ENCODE data around the gene GCNT2. TPM values are rescaled to one million over a fixed set of nuclear protein-coding genes. Genes with fewer than 3 reads are reported as not detected.

The GCNT2 gene
- total and polyA plus RNA-seq, 2 of the 8 experiments (the other 6 are each of a cell fraction or from before 2014, with no cell fraction given) = 19.3 to 52.5 TPM

DNA sequence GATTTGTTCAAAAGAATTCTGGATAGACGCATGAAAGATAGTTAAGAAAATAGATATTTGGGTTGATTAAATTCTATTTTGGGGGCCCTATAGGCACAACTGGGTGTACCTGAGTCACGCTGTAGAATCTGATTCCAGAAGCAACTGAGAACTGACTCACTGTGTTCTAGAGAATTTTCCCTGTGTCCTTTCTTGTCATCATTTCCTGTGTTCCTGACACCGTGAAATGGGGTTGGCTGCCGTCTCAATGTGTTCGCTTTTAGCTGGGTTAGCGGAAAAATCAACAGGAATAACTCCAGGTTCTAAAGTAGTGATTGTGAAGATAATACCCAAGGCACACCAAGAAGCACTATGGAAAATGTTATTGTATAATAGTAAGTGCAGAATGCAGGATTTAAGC, 5.0 kb downstream of the GCNT2 start:
- TF ChIP-seq KDM1A (IDR thresholded peaks at IDR 0.05; ENCODE audit: borderline replicate concordance, low read length) (no peak), SIRT6 (IDR thresholded peaks at IDR 0.05; ENCODE audit: low read length) (no peak), RFX5 (IDR thresholded peaks at IDR 0.05; ENCODE audit: borderline replicate concordance, low read depth, low read length) (no peak), EGR1 (IDR thresholded peaks at IDR 0.05; ENCODE audit: borderline replicate concordance, low read depth, low read length) (no peak)
- no peaks in the 10 kb centered on the region for H3K27me3 ChIP-seq (replicated peaks in 1 of 4; ENCODE audit: control insufficient read depth in 3 of 4, extremely low read depth in 1 of 4, insufficient read depth in 3 of 4, low read length in 3 of 4)
- H2BK120ac ChIP-seq (replicated peaks; ENCODE audit: low read depth, low read length) = no peak overlapping the region
- H3K9me3 ChIP-seq (ENCODE audit: insufficient read depth in 2 of 2, low read depth in 1 of 2, low read length in 1 of 2) = no peaks in the 10 kb centered on the region
- H3K4me2 ChIP-seq (ENCODE audit: insufficient read depth in 1 of 2, low read depth in 2 of 2, low read length in 2 of 2) = no peak overlapping the region
- no peak overlapping the region for H3K4ac ChIP-seq (replicated peaks; ENCODE audit: insufficient read length, low read depth, low read length)
- no peak overlapping the region for H3K56ac ChIP-seq (replicated peaks; ENCODE audit: insufficient read length, low read depth, low read length)
- no peak overlapping the region for H2BK15ac ChIP-seq (ENCODE audit: low read length)
- no peaks in the 10 kb centered on the region for H3K36me3 ChIP-seq (ENCODE audit: control insufficient read depth in 2 of 4, insufficient read depth in 4 of 4, low read length in 3 of 4)
- FAIRE-seq (no peak), DNase-seq (ENCODE audit: low read depth in 1 of 2, low spot score in 2 of 2) (no peak)
- H3K18ac ChIP-seq (ENCODE audit: extremely low read depth, low read length) = no peak overlapping the region
- WGBS, 2 experiments (ENCODE audit: extremely low coverage in 1 of 2, insufficient coverage in 1 of 2, insufficient read length in 1 of 2, insufficient replicate concordance in 2 of 2, low coverage in 1 of 2, low lambda C conversion rate in 2 of 2, missing lambda C conversion rate in 1 of 2) = 97 to 100% methylated on average over 1 to 6 of the region's 6 CpGs
- ChIA-PET CTCF (ENCODE audit: partially characterized antibody) (interaction anchor here (0.6 to 2.0 kb wide), 4 partner anchors 15 to 84 kb away, joined by 3 to 4 read pairs (median 3); no protein-coding TSS in a partner anchor), POLR2A (ENCODE audit: partially characterized antibody) (interaction anchor here (1.3 kb wide), 1 partner anchor 30 kb away, joined by 6 read pairs; no protein-coding TSS in a partner anchor)
- H3K23ac ChIP-seq (ENCODE audit: insufficient read length) = no peak overlapping the region
- H3K79me2 ChIP-seq (ENCODE audit: control insufficient read depth in 1 of 2, insufficient read depth in 2 of 2, low read length in 2 of 2) = no peaks in the 10 kb centered on the region
- no peak overlapping the region for H4K91ac ChIP-seq (replicated peaks; ENCODE audit: insufficient read length, low read length)
- no peak overlapping the region for H2BK20ac ChIP-seq (ENCODE audit: low read length)
- no peak overlapping the region for H2BK12ac ChIP-seq (ENCODE audit: low read depth, low read length)
- 0 out of 2 replicates have a peak, but pooled peaks cover 1% of the 10 kb centered on the region for H3K23me2 ChIP-seq (ENCODE audit: low read depth, low read length)
- H3K4me1 ChIP-seq (replicated peaks in 1 of 4; ENCODE audit: control insufficient read depth in 3 of 4, insufficient read depth in 4 of 4, low read length in 3 of 4) = peaks cover 5 to 21% (median 13%) of the 10 kb centered on the region in 4 experiments
- H2AK5ac ChIP-seq (ENCODE audit: low read depth, low read length) = no peak overlapping the region
- no peak overlapping the region for H4K5ac ChIP-seq (ENCODE audit: insufficient read length, low read depth, low read length)
- H3K79me1 ChIP-seq (ENCODE audit: low read depth, low read length) = no peaks in the 10 kb centered on the region
- no peak overlapping the region for H3K14ac ChIP-seq (ENCODE audit: insufficient read length)
- H3K9ac ChIP-seq (replicated peaks in 1 of 4; ENCODE audit: extremely low read depth in 1 of 4, low read depth in 3 of 4, low read length in 3 of 4) = no peak overlapping the region
- H2BK5ac ChIP-seq (ENCODE audit: low read depth, low read length) = no peak overlapping the region
- H4K8ac ChIP-seq (ENCODE audit: extremely low read depth, insufficient read depth, low read length) = no peak overlapping the region
- H3K27ac ChIP-seq (ENCODE audit: low read depth, low read length) = no peak overlapping the region
- no peak overlapping the region for H3K4me3 ChIP-seq (ENCODE audit: extremely low read depth in 1 of 4, insufficient read depth in 2 of 4, low read depth in 3 of 4, low read length in 4 of 4)
- no peaks in the 10 kb centered on the region for H4K20me1 ChIP-seq (replicated peaks in 1 of 2; ENCODE audit: control insufficient read depth in 1 of 2, insufficient read depth in 2 of 2, low read length in 2 of 2)
- no peak overlapping the region for H2AFZ ChIP-seq (ENCODE audit: low read length)
